Measurements from ENCODE around the gene UBAP1L. TPM values are rescaled to one million over a fixed set of nuclear protein-coding genes. Genes with fewer than 3 reads are reported as not detected.
A peak's percentile ranks its signal among the peaks of the same experiment; 100 is the strongest.
"Not testable (repeated sequence)": the region's sequence is repeated elsewhere in the genome, so short reads cannot be mapped to it uniquely, and the experiment has no call there.

Gene UBAP1L
- total RNA-seq, 1 donor from 2014 or later: 2.1 TPM

DNA sequence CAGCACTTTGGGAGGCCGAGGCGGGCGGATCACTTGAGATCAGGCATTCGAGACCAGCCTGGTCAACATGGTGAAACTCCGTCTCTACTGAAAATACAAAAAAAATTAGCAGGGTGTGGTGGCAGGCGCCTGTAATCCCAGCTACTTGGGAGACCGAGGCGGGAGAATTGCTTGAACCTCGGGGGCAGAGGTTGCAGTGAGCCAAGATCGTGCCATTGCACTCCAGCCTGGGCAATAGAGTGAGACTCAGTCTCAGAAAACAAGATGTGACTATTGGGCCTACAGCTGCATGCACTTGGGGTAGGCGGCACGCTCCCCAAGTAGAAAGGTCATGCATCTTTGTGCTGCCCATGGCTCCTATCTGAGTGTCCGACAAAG is 21.2 kb downstream of the UBAP1L start:
- H3K9me3 ChIP-seq (ENCODE audit: control insufficient read depth in 3 of 3, low read length in 3 of 3); H3K27me3 ChIP-seq (ENCODE audit: control insufficient read depth in 3 of 3, insufficient read depth in 3 of 3, low read length in 3 of 3); H3K27ac ChIP-seq (ENCODE audit: low read depth, low read length); H3K4me3 ChIP-seq (ENCODE audit: low read length in 3 of 3); H3K9ac ChIP-seq (ENCODE audit: low read depth in 1 of 3, low read length in 3 of 3): not testable (repeated sequence)
- H3K4me1 ChIP-seq (ENCODE audit: control insufficient read depth in 3 of 3, insufficient read depth in 3 of 3, low read length in 3 of 3): peaks cover 21 to 36% (median 27%) of the 10 kb centered on the region in 3 donors
- peaks cover 13 to 15% (median 14%) of the 10 kb centered on the region in 3 donors for H3K36me3 ChIP-seq (ENCODE audit: control insufficient read depth in 3 of 3, insufficient read depth in 3 of 3, low read length in 3 of 3)

DNA sequence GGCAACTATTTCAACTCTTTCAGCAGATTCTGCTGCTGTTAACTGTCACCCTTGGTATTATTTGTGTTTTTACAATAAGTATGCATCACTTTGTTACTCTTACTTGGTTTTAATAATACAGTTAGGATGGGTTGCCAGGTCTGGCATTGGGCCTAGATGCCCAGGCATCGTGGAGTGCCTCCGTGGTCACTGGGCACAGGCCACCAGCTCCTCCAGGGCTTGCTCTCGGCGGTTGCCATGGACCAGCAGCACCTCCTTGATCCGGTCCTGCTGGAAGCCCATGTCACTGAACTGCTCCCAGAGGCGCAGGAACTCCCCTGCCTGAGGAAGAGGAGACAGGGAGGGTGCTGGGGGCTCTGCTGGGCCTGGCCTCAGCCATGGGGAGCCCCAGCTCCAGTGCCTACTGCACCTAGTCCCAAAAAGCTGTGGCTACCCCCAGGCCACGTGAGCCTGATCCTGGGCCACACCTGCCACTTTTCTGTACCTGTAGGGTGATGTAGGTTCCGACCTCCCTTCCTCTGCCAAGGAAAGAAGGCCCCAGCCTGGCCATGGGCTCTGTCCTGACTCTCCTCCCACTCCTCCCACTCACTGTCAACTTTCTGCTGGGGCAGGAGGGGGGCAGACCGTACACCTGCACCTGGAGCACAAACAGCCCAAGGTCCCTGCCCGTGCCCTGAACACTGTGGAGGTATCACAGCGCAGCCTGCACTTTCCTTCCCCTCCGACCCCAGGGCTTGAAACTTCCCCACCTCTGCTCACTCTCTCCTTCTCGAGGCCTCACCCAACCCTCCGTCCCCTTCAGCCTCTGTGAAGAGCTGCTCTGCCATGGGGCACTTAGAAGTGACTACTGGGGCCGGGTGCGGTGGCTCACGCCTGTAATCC is 21.8 kb downstream of the UBAP1L start:
- Histone ChIP-seq H3K4me3 (ENCODE audit: low read length in 3 of 3) (no peak overlapping the region), H3K9ac (ENCODE audit: low read depth in 1 of 3, low read length in 3 of 3) (peak overlapping the region in 1 of 3 donors; percentile 32), H3K9me3 (ENCODE audit: control insufficient read depth in 3 of 3, low read length in 3 of 3) (no peaks in the 10 kb centered on the region), H3K27me3 (ENCODE audit: control insufficient read depth in 3 of 3, insufficient read depth in 3 of 3, low read length in 3 of 3) (no peaks in the 10 kb centered on the region), H3K27ac (ENCODE audit: low read depth, low read length) (no peak overlapping the region), H3K4me1 (ENCODE audit: control insufficient read depth in 3 of 3, insufficient read depth in 3 of 3, low read length in 3 of 3) (peaks cover 28 to 42% (median 33%) of the 10 kb centered on the region in 3 donors), H3K36me3 (ENCODE audit: control insufficient read depth in 3 of 3, insufficient read depth in 3 of 3, low read length in 3 of 3) (peaks cover 8 to 13% (median 9%) of the 10 kb centered on the region in 3 donors)

DNA sequence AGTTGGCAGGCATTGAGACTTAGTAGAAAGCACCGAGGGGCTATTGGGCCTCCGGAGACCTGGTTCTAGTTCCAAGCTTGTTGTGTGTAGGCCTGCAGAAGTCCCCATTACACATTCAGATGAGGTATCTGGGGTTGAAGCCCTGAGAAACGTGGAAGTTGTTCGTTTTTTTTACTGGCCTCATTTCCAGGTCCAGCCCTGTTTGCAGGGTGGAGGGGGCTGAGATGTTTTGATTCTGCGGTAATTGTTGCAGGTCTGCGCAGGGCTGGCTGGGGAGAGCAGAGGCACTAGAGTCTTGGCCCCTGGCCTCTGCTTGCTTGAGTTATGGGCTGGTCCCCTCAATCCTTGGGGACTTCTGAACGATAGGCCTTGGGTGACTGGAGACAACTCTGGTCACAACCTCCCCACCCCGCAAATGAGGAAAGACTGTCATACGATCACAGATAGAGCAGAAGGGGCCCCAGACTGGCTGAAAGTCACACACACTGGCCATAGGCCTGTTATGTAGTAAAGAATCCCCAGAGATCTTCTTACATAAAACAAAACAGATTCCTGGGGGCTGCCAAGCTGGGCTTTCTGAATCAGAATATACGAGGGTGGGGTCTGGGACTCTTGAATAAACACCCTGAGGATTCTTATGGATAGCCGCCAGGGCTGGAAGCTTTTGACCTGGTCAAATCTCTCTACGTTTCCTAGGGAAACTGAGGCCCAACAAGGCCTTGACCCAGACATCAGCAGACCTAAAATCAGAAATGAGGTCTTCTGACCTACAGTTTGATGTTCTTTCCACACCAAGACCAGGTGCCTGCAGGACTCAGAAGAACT is 22.8 kb downstream of the UBAP1L start:
- Histone ChIP-seq H3K36me3 (ENCODE audit: control insufficient read depth in 3 of 3, insufficient read depth in 3 of 3, low read length in 3 of 3) (peaks cover 2 to 3% (median 2%) of the 10 kb centered on the region in 3 donors), H3K9me3 (ENCODE audit: control insufficient read depth in 3 of 3, low read length in 3 of 3) (no peaks in the 10 kb centered on the region), H3K27me3 (ENCODE audit: control insufficient read depth in 3 of 3, insufficient read depth in 3 of 3, low read length in 3 of 3) (no peaks in the 10 kb centered on the region), H3K27ac (ENCODE audit: low read depth, low read length) (no peak overlapping the region), H3K4me1 (ENCODE audit: control insufficient read depth in 3 of 3, insufficient read depth in 3 of 3, low read length in 3 of 3) (peaks cover 37 to 50% (median 40%) of the 10 kb centered on the region in 3 donors), H3K9ac (ENCODE audit: low read depth in 1 of 3, low read length in 3 of 3) (no peak overlapping the region), H3K4me3 (ENCODE audit: low read length in 3 of 3) (no peak overlapping the region)

DNA sequence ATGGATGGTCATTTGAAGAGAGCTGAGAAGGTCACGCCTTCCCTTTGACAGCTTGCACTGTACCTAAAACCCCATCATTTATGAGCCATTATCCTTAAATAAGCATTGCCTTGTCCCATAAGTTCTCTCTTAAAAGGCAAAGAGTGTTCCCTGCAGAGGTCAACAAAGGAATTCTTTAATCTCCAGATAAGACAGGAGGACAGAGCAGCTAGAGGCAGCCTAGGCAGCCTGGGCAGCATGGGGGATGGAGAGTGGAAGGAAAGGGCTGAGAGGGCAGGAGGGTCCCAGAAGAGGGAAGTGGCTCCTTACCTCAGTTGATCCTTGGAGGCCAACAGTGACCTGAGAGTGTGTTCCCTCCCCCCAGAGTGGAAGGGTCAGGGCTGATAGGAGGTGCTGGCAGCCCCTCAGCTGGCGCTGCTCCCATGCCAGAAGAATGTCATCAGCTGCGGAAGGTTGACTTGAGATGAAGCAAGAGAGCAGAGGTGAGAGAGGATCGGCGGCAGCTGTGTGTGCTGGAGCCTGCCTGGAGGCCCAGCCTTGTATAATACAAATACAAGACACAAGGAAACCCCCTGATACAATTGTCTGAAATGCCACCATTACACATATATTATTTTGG is 25.7 kb downstream of the UBAP1L start:
- Histone ChIP-seq H3K27me3 (ENCODE audit: control insufficient read depth in 3 of 3, insufficient read depth in 3 of 3, low read length in 3 of 3) (peaks cover 0 to 8% (median 0%) of the 10 kb centered on the region in 3 donors), H3K4me1 (ENCODE audit: control insufficient read depth in 3 of 3, insufficient read depth in 3 of 3, low read length in 3 of 3) (peaks cover 42 to 61% (median 45%) of the 10 kb centered on the region in 3 donors), H3K4me3 (ENCODE audit: low read length in 3 of 3) (no peak overlapping the region), H3K27ac (ENCODE audit: low read depth, low read length) (peak overlapping the region; percentile 79), H3K9ac (ENCODE audit: low read depth in 1 of 3, low read length in 3 of 3) (peak overlapping the region in 1 of 3 donors; percentile 71), H3K9me3 (ENCODE audit: control insufficient read depth in 3 of 3, low read length in 3 of 3) (no peaks in the 10 kb centered on the region), H3K36me3 (ENCODE audit: control insufficient read depth in 3 of 3, insufficient read depth in 3 of 3, low read length in 3 of 3) (peaks cover 0 to 2% (median 2%) of the 10 kb centered on the region in 3 donors)

DNA sequence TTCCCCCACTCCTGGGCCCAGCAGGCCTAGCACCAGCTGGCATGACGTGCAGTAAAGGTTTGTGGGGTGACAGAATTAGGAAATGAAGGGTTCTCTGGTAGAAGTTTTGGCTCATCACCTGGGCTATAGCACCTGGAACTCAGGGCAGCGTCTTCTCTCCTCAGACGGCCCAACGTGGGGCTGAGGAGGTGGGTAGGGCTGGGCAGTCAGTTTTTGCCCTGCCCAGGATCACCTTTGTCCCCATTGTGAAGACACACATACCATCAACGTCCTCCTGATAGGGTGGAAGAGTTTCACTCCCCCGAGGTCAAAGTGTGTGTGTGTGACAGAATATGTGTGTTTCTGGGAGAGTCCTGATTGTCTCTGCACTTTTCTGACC is 26.4 kb downstream of the UBAP1L start:
- H3K9me3 ChIP-seq (ENCODE audit: control insufficient read depth in 3 of 3, low read length in 3 of 3): no peaks in the 10 kb centered on the region
- H3K4me1 ChIP-seq (ENCODE audit: control insufficient read depth in 3 of 3, insufficient read depth in 3 of 3, low read length in 3 of 3): peaks cover 42 to 63% (median 45%) of the 10 kb centered on the region in 3 donors
- peaks cover 0 to 2% (median 2%) of the 10 kb centered on the region in 3 donors for H3K36me3 ChIP-seq (ENCODE audit: control insufficient read depth in 3 of 3, insufficient read depth in 3 of 3, low read length in 3 of 3)
- H3K27me3 ChIP-seq (ENCODE audit: control insufficient read depth in 3 of 3, insufficient read depth in 3 of 3, low read length in 3 of 3): peaks cover 0 to 8% (median 0%) of the 10 kb centered on the region in 3 donors
- H3K9ac ChIP-seq (ENCODE audit: low read depth in 1 of 3, low read length in 3 of 3): peak overlapping the region; percentile 44 to 71 (median 48)
- H3K27ac ChIP-seq (ENCODE audit: low read depth, low read length): peak overlapping the region; percentile 79
- peak overlapping the region in 1 of 3 donors; percentile 35 for H3K4me3 ChIP-seq (ENCODE audit: low read length in 3 of 3)

DNA sequence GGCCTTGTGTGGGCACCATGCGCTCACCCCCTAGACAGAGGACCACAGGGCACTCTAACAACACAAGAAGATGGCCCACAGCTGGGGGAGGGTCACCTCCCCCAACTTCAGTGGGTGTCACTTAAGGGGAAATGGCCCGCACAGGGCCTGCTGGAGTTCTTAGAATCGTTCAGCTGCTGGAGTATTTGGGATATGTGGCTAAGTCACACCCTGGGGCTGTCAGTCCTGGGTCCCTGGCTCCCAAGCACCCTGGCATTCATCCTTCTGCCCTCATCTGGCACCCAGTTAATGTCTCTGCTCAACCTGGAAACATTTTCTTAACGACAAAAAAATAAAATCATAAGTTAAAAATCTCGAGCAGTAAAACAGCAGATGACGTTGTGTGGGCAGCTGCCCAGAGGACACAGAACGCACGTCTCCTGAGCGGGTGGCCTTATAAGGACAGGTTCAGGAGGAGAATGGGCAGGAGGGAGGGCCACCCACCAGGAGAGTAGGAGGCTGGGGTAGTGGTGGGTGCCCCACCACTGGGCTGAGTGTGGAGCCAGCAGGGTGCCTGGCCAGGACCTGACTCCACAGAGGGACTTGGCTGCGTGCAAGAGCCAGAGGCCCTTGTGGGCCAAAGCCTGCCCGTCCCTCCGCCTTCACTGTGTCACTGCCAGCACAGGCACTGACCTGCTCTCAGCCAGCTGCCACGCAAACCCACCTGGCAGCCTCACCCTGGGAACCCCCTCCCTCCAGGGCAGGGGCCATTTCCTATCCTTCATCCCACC is 26.9 kb downstream of the UBAP1L start:
- peaks cover 0 to 10% (median 0%) of the 10 kb centered on the region in 3 donors for H3K27me3 ChIP-seq (ENCODE audit: control insufficient read depth in 3 of 3, insufficient read depth in 3 of 3, low read length in 3 of 3)
- H3K4me1 ChIP-seq (ENCODE audit: control insufficient read depth in 3 of 3, insufficient read depth in 3 of 3, low read length in 3 of 3): peaks cover 42 to 69% (median 51%) of the 10 kb centered on the region in 3 donors
- no peaks in the 10 kb centered on the region for H3K9me3 ChIP-seq (ENCODE audit: control insufficient read depth in 3 of 3, low read length in 3 of 3)
- peak overlapping the region in 1 of 3 donors; percentile 35 for H3K4me3 ChIP-seq (ENCODE audit: low read length in 3 of 3)
- peak overlapping the region; percentile 79 for H3K27ac ChIP-seq (ENCODE audit: low read depth, low read length)
- H3K9ac ChIP-seq (ENCODE audit: low read depth in 1 of 3, low read length in 3 of 3): peak overlapping the region; percentile 44 to 71 (median 48)
- H3K36me3 ChIP-seq (ENCODE audit: control insufficient read depth in 3 of 3, insufficient read depth in 3 of 3, low read length in 3 of 3): peaks cover 0 to 2% (median 2%) of the 10 kb centered on the region in 3 donors

DNA sequence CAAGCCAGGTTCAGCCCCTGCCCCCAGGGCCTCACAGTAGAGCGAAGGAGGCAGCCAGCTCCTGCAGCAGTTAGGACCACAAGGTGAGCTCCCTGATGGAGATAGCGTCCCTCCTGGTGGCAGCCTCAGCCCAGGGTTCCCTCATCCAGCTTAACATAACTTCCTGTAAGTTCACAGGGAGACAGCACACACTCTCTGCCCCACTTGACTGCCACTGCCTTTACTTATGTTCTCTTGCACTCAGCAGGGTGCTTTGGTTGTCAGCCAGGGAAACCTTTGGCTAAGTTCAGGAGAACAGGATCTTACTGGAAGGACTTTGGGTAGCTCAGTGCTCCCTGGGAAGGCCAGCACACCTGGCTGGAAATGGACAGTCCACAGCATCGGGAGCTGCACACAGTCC is 27.6 kb downstream of the UBAP1L start:
- H3K27ac ChIP-seq (ENCODE audit: low read depth, low read length): peak overlapping the region; percentile 79
- peak overlapping the region; percentile 48 to 71 (median 59) for H3K9ac ChIP-seq (ENCODE audit: low read depth in 1 of 3, low read length in 3 of 3)
- peaks cover 0 to 10% (median 0%) of the 10 kb centered on the region in 3 donors for H3K27me3 ChIP-seq (ENCODE audit: control insufficient read depth in 3 of 3, insufficient read depth in 3 of 3, low read length in 3 of 3)
- H3K36me3 ChIP-seq (ENCODE audit: control insufficient read depth in 3 of 3, insufficient read depth in 3 of 3, low read length in 3 of 3): peaks cover 0 to 2% (median 0%) of the 10 kb centered on the region in 3 donors
- H3K9me3 ChIP-seq (ENCODE audit: control insufficient read depth in 3 of 3, low read length in 3 of 3): no peaks in the 10 kb centered on the region
- no peak overlapping the region for H3K4me3 ChIP-seq (ENCODE audit: low read length in 3 of 3)
- peaks cover 45 to 75% (median 57%) of the 10 kb centered on the region in 3 donors for H3K4me1 ChIP-seq (ENCODE audit: control insufficient read depth in 3 of 3, insufficient read depth in 3 of 3, low read length in 3 of 3)

DNA sequence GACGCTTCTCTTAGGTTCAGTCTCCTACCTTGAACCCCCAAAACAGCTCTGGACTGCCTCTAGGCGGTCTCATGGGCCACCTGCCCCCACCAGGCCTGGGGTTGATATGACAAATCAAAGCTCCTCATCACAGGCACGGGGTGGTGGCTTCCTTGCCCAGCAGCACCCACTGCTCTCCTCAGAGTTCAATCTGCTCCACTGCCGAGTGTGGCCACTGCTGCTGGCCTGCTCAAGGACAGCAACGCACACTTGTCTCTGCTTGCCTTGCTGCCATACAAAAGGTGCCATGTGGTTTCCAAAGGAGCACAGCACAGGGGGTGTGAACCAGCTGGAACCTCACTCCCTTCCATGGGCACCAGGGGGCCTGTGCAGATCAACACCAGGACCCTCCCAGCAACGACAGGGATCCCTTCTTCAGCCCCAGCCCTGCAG is 28.3 kb downstream of the UBAP1L start:
- H3K9me3 ChIP-seq (ENCODE audit: control insufficient read depth in 3 of 3, low read length in 3 of 3): no peaks in the 10 kb centered on the region
- peaks cover 0 to 10% (median 0%) of the 10 kb centered on the region in 3 donors for H3K27me3 ChIP-seq (ENCODE audit: control insufficient read depth in 3 of 3, insufficient read depth in 3 of 3, low read length in 3 of 3)
- peaks cover 0 to 2% (median 0%) of the 10 kb centered on the region in 3 donors for H3K36me3 ChIP-seq (ENCODE audit: control insufficient read depth in 3 of 3, insufficient read depth in 3 of 3, low read length in 3 of 3)
- no peak overlapping the region for H3K9ac ChIP-seq (ENCODE audit: low read depth in 1 of 3, low read length in 3 of 3)
- no peak overlapping the region for H3K4me3 ChIP-seq (ENCODE audit: low read length in 3 of 3)
- H3K27ac ChIP-seq (ENCODE audit: low read depth, low read length): peak overlapping the region; percentile 45
- peaks cover 51 to 80% (median 64%) of the 10 kb centered on the region in 3 donors for H3K4me1 ChIP-seq (ENCODE audit: control insufficient read depth in 3 of 3, insufficient read depth in 3 of 3, low read length in 3 of 3)
